Mucosa of descending colon (tissue), 3 donors: ENCODE data around the gene SCD5. TPM values are rescaled to one million over a fixed set of nuclear protein-coding genes. Genes with fewer than 3 reads are reported as not detected.

ENCODE experiments used
- ATAC-seq: fragments of 200-7000 bp; cut with Tn5 transposase; one replicate; pipeline ENCODE4 v1.9.1; 2020; ENCODE audit warnings: mild to moderate bottlenecking, moderate library complexity
- DNase-seq, 3 donors: peaks; one replicate each; pipeline ENCODE4 v3.0.0-alpha.2; 2020
- H3K36me3 ChIP-seq: fragments of 200-600 bp; one replicate; pipeline ENCODE4 v1.8.0; 2021; ENCODE audit warnings: low read depth, mild to moderate bottlenecking
- H3K4me1 ChIP-seq: fragments of 200-600 bp; one replicate; pipeline ENCODE4 v1.8.0; 2021; ENCODE audit warnings: low read depth, mild to moderate bottlenecking
- H3K4me3 ChIP-seq: fragments of 200-600 bp; one replicate; pipeline ENCODE4 v1.8.0; 2021; ENCODE audit warnings: mild to moderate bottlenecking
- H3K9me3 ChIP-seq: fragments of 200-600 bp; one replicate; pipeline ENCODE4 v1.8.0; 2021; ENCODE audit warnings: mild to moderate bottlenecking
- CTCF ChIP-seq: fragments of 200-600 bp; IDR thresholded peaks from one replicate; pipeline ENCODE4 v1.8.0; 2022; ENCODE audit warnings: antibody characterized with exemption, mild to moderate bottlenecking
- intact Hi-C, 2 donors: fragments of 100-400 bp; cut with DNase I in 1 of 2; cut with micrococcal nuclease in 1 of 2; formaldehyde crosslinking; loops; one replicate each; pipeline versions ENCODE4 v1.11.0 to v1.11.1; 2022; cut with DNase I, micrococcal nuclease
- total RNA-seq, 3 donors: library from RNA; stranded (reverse); fragmentation: NEBNext Ultra II Directional in 2 of 3; extraction: Animal tissue kit (Norgen Biotek cat#: 25700) in 2 of 3; gene quantifications; one replicate each; pipeline versions ENCODE4 v1.2.1 to v1.2.4, GENCODE V29; 2021 to 2023
- donor health status: DM: no; HTN: no; CAD: no; lungs with moderate emphysema.
- donor health status: DM: no; HTN: no; CAD: no.
- donor health status: DM: no; HTN: yes; CAD: no.

The SCD5 gene
- total RNA-seq, 3 donors from 2014 or later, result 1.5 to 19.9 (median 2.8) TPM

GRCh38 chr4:82711158-82711785, 87.3 kb downstream of the SCD5 start:
- no peak for ATAC-seq
- no peak for TF ChIP-seq CTCF
- intact Hi-C loops, result no loop called here

GRCh38 chr4:82710197-82710929, 88.2 kb downstream of the SCD5 start:
- DNase-seq (no peak), ATAC-seq (no peak)
- no peaks in the 10 kb centered on the region for H3K4me1 ChIP-seq
- no peaks in the 10 kb centered on the region for H3K9me3 ChIP-seq
- no peak overlapping the region for H3K4me3 ChIP-seq
- no peaks in the 10 kb centered on the region for H3K36me3 ChIP-seq
- intact Hi-C loops, result no loop called here
- no peak for TF ChIP-seq CTCF

More at GRCh38 chr4:82711158-82711785, 87.3 kb downstream of the SCD5 start:
- no peak overlapping the region for H3K4me3 ChIP-seq
- H3K9me3 ChIP-seq, result no peaks in the 10 kb centered on the region
- no peaks in the 10 kb centered on the region for H3K36me3 ChIP-seq
- no peak for DNase-seq
- no peaks in the 10 kb centered on the region for H3K4me1 ChIP-seq

- Histone ChIP-seq H3K36me3 (no peaks in the 10 kb centered on the region), H3K4me1 (no peaks in the 10 kb centered on the region), H3K4me3 (no peak overlapping the region), H3K9me3 (no peaks in the 10 kb centered on the region)
- DNase-seq (no peak), ATAC-seq (no peak)
- TF ChIP-seq CTCF, result no peak
- intact Hi-C loops, result no loop called here
These were observed 89.6 kb downstream of the SCD5 start for GRCh38 chr4:82708982-82709381.

GRCh38 chr4:82706349-82707000, 92.1 kb downstream of the SCD5 start:
- DNase-seq (no peak), ATAC-seq (no peak)
- no peaks in the 10 kb centered on the region for H3K4me1 ChIP-seq
- intact Hi-C loops, result no loop called here
- H3K9me3 ChIP-seq, result no peaks in the 10 kb centered on the region
- TF ChIP-seq CTCF, result no peak
- no peak overlapping the region for H3K4me3 ChIP-seq
- H3K36me3 ChIP-seq, result no peaks in the 10 kb centered on the region

- H3K36me3 ChIP-seq, result no peaks in the 10 kb centered on the region
- H3K9me3 ChIP-seq, result no peaks in the 10 kb centered on the region
- intact Hi-C loops, result no loop called here
- no peak overlapping the region for H3K4me3 ChIP-seq
- DNase-seq (no peak), ATAC-seq (no peak)
- no peak for TF ChIP-seq CTCF
- H3K4me1 ChIP-seq, result no peaks in the 10 kb centered on the region
These were observed 92.7 kb downstream of the SCD5 start for GRCh38 chr4:82705928-82706300.
